ENCODE measurements around the gene DNAI1. TPM values are rescaled to one million over a fixed set of nuclear protein-coding genes. Genes with fewer than 3 reads are reported as not detected.

The DNAI1 gene
- total RNA-seq, 1 donor from 2014 or later: not detected

- TF ChIP-seq CTCF (IDR thresholded peaks at IDR 0.05; ENCODE audit: borderline replicate concordance): peak; percentile 38
- H3K4me3 ChIP-seq: no peak overlapping the region
- no peaks in the 10 kb centered on the region for H3K36me3 ChIP-seq
- H3K4me1 ChIP-seq: peaks cover 26% of the 10 kb centered on the region
- no peak overlapping the region for H3K27ac ChIP-seq (replicated peaks)
- intact Hi-C loops (cut with micrococcal nuclease): no loop called here
- no peaks in the 10 kb centered on the region for H3K9me3 ChIP-seq (replicated peaks)
- peaks cover 46% of the 10 kb centered on the region for H3K27me3 ChIP-seq (ENCODE audit: low read depth)
- DNase-seq: no peak
These were observed 103.6 kb downstream of the DNAI1 start for GRCh38 chr9:34562135-34562745.

- Histone ChIP-seq H3K27me3 (ENCODE audit: low read depth) (peaks cover 52% of the 10 kb centered on the region), H3K4me1 (peaks cover 26% of the 10 kb centered on the region)
These were observed 104.7 kb downstream of the DNAI1 start for GRCh38 chr9:34563262-34563661.

GRCh38 chr9:34564617-34565016 lies 106.0 kb downstream of the DNAI1 start:
- intact Hi-C loops (cut with micrococcal nuclease): no loop called here
- no peaks in the 10 kb centered on the region for H3K36me3 ChIP-seq
- DNase-seq: no peak
- H3K4me3 ChIP-seq: no peak overlapping the region
- H3K4me1 ChIP-seq: peaks cover 15% of the 10 kb centered on the region
- H3K27ac ChIP-seq (replicated peaks): no peak overlapping the region
- no peak for TF ChIP-seq CTCF (IDR thresholded peaks at IDR 0.05; ENCODE audit: borderline replicate concordance)
- no peaks in the 10 kb centered on the region for H3K9me3 ChIP-seq (replicated peaks)
- H3K27me3 ChIP-seq (ENCODE audit: low read depth): peaks cover 44% of the 10 kb centered on the region

More at GRCh38 chr9:34563262-34563661, 104.7 kb downstream of the DNAI1 start:
- DNase-seq: no peak
- Histone ChIP-seq H3K9me3 (replicated peaks) (no peaks in the 10 kb centered on the region), H3K4me3 (no peak overlapping the region), H3K36me3 (no peaks in the 10 kb centered on the region), H3K27ac (replicated peaks) (no peak overlapping the region)
- intact Hi-C loops (cut with micrococcal nuclease): no loop called here
- no peak for TF ChIP-seq CTCF (IDR thresholded peaks at IDR 0.05; ENCODE audit: borderline replicate concordance)

GRCh38 chr9:34565856-34566255 lies 107.3 kb downstream of the DNAI1 start:
- H3K36me3 ChIP-seq: no peaks in the 10 kb centered on the region
- peaks cover 5% of the 10 kb centered on the region for H3K4me1 ChIP-seq
- no peaks in the 10 kb centered on the region for H3K9me3 ChIP-seq (replicated peaks)
- H3K4me3 ChIP-seq: no peak overlapping the region
- H3K27me3 ChIP-seq (ENCODE audit: low read depth): peaks cover 34% of the 10 kb centered on the region
- H3K27ac ChIP-seq (replicated peaks): no peak overlapping the region
- intact Hi-C loops (cut with micrococcal nuclease): no loop called here
- no peak for DNase-seq
- no peak for TF ChIP-seq CTCF (IDR thresholded peaks at IDR 0.05; ENCODE audit: borderline replicate concordance)

- TF ChIP-seq CTCF (IDR thresholded peaks at IDR 0.05; ENCODE audit: borderline replicate concordance): no peak
- Histone ChIP-seq H3K27ac (replicated peaks) (no peak overlapping the region), H3K9me3 (replicated peaks) (no peaks in the 10 kb centered on the region), H3K27me3 (ENCODE audit: low read depth) (peaks cover 31% of the 10 kb centered on the region), H3K4me1 (peaks cover 3% of the 10 kb centered on the region), H3K36me3 (no peaks in the 10 kb centered on the region), H3K4me3 (no peak overlapping the region)
- intact Hi-C loops (cut with micrococcal nuclease): no loop called here
- DNase-seq: peak; percentile 5
These were observed 107.7 kb downstream of the DNAI1 start for GRCh38 chr9:34566322-34566721.
